Fibroblast of skin of left quadriceps (primary cell): ENCODE measurements around the gene DOC2A.

ENCODE experiments used
- DNase-seq, 2 experiments: peaks; one replicate each; pipeline ENCODE4 v3.0.0-alpha.2; 2013; ENCODE audit warnings: low read depth in 2 of 2

DOC2A gene

DNA sequence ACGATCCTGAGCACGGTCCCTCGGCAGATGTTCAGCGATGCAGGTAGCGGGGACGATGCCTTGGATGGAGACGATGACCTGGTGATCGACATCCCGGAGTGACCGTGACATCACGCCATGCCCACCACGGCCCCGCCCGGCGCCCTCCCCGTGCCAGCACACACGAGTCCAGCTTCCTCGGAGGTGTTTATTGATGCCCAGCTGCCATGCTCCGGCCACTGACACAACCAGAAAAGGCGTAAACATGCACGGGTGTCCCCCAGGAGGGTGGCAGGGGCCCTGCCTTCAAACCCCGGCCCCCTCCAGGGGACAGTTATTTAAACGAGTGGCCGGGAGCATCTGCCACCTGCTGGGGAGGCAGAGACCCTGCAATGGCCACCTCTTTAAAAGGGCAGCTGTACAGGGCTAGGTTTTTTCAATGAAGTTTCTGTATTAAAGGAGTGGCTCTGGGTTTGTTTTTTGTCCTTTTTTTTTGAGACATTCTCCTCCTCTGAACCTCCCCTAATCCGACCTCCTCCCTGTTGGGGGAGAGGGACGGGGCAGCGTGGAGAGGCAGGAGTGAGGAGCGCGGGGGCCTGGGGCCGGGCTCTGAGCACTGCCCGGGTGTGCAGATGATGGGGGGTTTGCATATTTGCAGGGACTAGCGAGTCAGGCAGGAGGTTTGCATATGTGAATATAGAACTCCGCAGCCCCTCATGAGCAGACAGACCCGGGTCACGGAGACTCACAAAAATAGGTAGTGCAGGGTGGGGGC is 5.3 kb downstream of the DOC2A start:
- no peak for DNase-seq

DNA sequence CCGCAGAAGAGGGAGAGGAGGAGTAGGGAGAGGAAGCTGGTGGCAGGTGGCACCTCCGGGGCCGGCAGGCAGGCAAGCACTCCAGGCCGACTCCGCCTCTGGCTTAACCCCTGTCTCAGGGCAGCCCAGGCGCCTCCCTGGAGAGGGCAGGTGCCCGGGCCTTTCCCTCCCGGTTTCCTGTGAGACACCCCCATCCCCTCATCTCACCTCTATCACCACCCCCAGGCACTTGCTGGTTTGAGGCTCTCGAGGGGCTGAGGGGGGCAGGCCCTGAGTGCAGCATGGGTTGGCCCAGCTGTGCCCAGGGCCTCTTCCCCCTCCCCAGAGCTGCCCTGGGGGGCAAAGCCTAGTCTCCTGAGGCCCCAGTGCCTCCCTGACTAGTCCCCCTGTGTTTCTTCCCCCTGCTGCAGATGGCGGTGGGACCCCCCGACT is 6.0 kb downstream of the DOC2A start:
- no peak for DNase-seq

DNA sequence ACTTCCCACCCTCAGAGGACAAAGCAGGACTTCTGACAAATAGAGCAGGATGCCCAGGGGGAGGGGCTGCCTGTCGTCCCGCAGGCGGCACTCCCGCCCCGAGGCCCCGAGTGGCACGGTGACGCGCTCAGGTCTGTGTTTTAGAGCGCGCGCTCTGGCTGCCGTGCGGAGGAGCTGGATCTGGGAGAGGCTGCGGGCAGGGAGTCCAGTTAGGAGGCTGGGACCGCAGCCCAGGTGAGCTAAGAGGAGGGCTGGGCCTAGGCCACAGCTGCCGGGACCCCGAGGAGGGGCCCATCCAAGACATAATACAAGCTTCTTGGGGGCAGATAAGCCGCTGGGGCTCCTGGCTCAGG is 6.4 kb downstream of the DOC2A start:
- no peak for DNase-seq

DNA sequence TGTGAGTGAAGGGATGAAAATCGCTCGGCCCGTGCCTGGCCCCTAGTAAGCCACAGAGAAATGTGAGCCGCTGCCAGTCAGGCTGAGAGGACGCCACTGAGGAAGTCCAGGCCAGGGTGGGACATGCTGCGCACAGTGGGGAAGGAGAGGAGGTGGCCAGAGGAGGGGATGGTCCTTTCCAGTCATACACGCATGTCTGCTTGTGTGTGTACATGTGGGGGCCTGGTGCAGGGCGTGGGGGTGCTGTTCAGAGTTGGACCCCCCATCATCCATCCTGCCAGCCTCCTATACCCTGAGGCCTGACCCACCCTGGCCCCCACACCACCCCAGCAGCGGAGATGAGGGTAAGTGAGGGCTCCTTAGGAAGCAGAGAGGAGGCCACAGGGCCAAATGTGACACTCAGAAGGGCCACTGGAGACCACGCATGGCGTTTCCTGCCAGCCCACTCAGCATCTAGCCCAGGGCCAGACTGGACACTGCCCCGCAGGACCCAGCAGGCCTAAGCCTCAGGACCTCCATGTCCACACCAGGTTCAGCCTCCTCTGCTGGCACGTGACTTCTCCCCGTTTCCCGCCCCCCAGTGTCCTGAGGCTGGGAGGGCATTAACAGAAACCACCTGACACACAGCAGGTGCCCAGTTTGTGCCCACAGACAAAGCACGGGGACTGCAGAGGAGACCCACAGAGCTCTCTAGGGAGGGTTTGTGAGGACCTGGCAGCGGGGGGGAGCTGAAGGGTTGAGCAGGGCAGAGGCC is 7.0 kb downstream of the DOC2A start:
- DNase-seq, result no peak

DNA sequence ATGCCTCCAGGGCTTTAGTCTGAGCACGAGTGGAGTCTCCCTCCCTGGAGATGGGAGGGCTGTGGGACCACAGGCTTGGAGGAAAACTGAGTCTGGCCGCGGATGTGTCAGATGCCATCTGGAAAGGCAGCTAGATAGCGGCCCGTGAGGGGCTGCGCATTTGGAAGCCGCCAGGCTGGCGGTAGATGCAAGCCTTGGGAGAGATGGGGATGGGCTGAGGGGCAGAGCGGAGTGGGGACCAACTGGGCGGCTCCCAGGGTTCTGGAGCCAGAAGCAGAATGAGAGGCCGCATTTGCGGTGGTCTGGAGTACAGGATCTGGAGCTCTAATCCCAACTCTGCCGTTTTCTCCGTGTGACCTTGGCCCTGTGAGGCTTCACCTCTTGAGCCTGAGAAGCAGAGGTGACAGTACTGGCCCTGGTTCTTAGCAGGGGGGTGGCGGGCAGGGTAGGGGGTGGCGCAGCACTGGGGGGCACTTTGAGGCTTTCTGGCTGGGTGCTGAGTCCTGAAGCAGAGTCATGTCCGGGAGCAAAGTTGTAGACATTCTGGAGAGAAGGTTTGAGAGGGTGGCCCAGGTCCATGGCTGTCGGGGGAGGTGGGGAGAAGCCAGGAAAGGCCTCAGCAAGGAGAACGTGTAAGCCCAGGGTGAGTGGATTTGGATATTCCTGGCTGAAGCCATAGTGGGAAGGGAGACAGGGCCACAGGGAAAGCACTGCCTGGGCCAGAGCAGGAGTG is 8.0 kb downstream of the DOC2A start:
- no peak for DNase-seq

DNA sequence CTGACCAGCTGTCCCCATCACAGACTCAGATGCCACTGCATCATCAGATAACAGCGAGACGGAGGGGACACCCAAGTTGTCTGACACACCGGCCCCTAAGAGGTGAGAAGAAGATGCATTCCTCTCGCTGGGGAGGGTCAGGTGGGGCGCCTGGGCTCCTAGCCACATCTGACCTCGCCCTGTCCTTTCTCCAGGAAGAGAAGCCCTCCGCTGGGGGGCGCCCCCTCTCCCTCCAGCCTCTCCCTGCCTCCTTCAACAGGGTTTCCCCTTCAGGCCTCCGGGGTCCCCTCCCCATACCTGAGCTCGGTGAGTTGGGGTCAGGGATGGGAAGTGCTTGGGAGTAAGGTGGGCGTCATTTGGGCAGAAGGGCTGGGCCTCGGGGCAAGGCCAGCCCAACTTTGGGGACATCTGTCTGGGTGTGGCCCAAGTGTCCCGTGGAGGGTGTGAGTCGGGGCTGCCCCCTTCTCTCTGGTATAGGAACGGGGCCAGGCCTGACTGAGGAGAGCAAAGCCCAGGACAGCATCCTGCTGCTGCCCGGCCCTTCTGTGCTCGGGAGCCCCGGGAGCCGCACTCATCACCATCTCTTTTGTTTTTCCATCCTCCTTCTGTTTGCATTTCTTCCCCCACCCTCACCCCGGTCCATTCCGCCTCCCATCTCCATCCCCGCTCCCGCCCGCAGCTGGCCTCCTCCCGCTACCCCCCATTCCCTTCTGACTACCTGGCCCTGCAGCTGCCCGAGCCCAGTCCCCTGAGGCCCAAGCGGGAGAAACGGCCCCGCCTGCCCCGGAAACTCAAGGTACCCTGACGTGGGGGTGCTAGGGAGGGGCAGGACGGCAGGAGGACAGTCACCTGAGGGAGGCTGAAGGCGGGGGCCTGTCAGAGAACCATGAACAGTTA is 9.8 kb downstream of the DOC2A start:
- DNase-seq, result no peak

DNA sequence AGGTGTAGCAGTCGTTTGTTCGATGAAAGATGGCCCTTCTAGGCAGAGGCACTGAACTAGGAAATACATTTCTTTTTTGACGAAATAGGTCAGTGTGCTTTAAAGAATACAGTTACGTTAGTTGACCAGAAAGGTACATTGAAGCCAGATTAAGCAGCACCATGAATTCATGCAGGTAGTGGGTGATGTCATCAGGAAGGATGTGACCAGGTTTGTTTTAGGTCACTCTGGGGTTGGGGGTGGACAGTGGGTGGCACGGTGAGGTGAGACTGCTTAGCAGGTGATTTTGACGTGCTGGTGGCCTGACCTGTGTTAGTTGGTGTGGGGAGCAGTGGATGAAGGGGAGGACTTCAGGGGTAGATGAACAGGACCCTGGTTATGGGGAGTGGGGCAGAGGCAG is 11.2 kb downstream of the DOC2A start:
- DNase-seq, result no peak

DNA sequence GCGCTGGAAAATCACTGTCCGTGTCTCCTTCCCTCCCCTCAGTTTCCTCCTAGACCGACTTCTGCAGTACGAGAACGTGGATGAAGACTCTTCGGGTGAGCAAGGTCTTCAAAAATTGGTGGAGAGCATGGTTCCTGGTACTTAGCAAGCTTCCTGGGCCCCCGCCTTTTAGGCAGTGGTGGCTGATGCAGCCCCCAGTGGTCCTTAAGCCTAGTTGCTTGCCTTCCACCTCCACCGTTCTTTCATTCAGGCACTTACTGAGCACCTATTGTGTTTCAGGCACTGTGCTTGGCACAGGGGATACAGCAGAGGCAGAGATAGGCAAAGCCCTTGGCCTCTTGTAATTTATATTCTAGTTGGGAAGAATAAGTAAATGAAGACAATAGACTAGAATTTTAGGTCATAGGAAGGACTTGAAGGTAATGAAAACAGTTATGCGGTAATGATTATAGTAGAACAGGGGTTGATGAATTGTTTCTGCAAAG is 14.0 kb downstream of the DOC2A start:
- no peak for DNase-seq

DNA sequence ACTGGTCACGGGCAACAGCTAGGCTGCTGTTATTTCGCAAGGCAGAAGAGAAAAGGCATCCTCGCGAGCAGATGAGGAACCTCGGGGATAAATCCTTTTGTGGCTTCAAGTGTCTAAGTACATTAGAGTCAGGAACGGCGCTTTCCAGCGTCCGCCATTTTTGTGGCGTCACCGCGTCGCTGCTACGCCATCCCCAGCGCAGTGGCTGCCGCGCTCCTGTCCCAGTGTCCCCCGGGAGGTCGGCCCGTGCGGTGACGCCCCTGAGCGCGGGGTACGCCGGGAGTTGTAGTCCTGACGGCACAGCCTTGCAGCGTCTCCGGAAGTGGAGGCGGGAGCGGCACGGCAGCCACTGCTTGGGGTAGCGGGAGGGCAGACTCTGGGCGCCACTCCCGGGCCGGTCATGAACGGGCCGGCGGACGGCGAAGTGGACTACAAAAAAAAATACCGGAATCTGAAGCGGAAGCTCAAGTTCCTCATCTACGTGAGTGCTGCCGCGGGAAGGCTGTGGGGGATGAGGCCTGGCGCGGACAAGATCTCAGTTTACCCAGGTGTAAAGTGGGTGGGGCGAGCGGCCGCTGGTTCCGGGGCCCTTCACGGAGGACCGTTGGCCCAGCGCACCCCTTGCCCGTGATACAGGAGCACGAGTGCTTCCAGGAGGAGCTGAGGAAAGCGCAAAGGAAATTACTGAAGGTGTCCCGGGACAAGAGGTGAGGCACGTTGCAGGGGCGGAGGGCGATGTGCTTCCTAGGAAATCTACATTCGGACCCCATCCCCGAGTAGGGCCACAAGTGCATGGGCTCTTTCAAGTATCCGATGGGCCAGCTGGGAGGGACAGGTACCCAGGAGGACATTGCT is 14.7 kb downstream of the DOC2A start, which contains the start of gene INO80E:
Gene INO80E, plus strand, starts transcription at position 331 of the 855 bp plus-strand sequence. Its CDS starts 70 bp downstream, at position 401.
- DNase-seq, result peak; percentile 85 to 89

DNA sequence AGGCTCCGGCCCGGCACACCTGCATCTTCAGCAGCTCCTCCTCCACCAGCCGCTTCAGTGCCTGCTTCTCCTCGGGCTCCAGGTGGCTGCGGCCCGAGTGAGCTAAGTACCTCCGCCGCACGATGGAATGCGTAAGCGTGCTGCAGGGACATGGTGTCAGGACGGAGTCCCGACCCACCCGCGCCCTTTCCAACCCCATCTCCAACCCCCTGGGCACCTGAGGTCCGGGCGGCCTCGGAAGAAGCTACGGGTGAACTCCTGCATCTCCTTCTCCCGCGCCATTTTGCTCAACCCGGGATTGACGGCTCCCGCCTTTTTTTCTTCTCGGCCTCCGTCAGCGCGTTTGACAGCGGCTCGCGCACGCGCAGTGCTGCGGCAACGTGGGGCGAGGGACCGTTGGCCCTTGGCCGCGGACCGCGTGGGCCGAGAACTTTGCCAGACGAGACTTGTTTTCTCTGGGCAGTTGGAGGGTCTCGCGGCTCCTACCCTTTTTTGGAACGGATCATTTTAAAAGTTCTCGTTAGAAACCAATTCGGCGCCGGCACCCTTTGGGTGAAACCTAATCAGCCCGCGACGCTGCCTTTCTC is 15.4 kb downstream of the DOC2A start, which contains the start of gene HIRIP3:
Gene HIRIP3, minus strand, starts transcription at position 294 of the 587 bp plus-strand sequence. Its CDS starts 12 bp downstream, at position 282.
- DNase-seq, result peak; percentile 58 to 61

DNA sequence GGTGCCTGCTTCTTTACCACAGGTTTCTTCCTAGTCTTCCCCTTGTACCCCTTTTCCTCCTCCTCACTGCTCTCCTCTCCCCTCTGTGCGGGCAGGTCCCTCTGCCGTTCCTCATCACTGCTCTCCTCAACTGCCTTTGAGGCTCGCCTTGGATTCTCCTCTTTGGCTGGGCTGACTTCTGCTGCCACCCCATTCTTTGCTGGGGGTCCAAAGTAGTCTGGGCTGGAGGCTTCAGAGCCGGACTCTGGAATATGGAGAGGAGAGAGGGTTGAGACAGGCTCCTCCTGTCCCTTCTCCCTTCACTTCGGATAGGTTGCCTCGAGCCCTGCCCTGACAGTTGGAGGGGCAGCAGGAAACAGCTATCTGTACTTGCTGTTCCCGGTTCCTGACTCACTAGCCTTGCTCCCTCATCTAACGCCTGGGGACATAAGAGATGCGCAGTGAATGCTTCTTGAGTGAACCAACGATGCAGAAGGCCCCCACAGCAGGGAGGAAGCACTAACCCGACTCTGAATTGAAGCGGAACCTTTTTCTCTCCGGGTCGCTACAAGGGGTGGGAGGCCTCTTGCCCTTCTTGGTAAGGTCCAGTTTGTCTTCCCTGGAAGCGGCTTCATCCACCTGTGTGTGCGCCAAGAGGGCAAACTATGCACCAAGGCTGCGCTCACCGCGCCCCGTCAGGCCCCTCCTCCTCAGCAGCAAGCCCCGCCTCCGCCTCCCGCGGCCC is 16.1 kb downstream of the DOC2A start:
- no peak for DNase-seq

DNA sequence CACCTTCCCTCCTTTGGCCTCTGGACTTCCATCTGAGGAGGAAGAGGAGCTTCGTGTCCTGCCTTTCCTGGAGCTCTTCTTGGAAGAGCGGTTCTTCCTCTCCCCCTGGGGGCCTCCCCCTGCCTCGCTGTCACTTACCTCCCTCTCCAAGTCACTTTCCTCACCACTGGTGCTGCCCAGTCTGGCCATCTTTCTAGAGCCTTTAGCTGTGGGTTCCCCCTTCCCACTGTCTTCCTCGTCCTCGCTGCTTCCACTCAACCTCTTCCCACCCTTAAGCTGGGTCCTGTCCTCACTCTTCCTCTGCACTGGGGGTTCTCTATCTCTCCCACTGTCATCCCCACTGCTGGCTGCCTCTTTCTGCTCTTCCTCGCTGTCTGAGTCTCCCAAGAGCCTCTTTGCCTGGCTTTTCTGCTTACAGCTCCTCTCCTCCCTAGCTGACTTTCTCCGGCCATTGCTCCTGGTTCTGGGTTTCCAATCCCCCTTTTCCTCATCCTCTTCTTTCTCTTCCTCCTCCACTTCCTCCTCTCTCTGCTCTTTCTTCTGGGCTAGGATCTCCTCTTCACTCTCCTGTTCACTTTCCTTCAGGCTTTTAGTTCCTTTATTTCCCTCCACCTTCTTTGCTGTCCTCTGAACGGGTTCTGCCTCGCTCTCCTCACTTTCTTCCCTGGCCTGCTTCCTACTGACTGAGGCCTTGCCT is 16.8 kb downstream of the DOC2A start:
- DNase-seq, result no peak

DNA sequence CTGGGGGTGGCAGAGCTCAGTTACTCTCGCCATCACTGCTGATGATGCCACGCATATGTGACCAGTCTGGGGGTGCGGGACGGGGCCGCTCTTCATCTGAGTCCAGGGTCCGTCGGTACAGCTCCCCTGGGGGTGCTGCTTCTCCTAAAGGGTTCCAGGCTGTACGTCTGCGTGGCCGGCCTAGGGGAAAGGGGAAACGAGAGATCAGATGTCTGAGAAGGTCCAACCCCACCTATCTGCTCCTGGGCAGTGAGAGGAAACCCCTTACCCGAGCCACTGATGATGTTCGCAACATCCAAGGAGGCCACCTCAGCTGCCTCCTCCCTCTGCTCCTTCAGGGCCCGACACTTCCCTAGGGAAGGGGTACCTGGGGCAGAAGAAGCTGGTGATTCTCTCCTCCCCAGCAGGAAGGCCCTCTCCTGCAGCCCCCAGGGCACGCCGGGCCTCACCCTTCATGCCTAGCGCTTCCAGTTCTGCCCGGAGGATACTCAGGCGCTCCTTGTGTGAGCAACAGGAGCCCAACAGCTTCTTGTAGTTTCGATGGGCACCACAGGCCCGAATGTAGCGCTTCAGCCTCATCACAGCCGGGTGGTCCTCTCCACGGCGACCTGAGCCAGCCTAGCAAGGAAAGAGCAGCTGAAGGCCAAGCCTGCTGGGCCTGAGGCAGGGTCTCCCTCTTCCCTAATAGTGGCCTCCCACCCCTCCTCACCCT is 17.5 kb downstream of the DOC2A start:
- DNase-seq, result no peak

DNA sequence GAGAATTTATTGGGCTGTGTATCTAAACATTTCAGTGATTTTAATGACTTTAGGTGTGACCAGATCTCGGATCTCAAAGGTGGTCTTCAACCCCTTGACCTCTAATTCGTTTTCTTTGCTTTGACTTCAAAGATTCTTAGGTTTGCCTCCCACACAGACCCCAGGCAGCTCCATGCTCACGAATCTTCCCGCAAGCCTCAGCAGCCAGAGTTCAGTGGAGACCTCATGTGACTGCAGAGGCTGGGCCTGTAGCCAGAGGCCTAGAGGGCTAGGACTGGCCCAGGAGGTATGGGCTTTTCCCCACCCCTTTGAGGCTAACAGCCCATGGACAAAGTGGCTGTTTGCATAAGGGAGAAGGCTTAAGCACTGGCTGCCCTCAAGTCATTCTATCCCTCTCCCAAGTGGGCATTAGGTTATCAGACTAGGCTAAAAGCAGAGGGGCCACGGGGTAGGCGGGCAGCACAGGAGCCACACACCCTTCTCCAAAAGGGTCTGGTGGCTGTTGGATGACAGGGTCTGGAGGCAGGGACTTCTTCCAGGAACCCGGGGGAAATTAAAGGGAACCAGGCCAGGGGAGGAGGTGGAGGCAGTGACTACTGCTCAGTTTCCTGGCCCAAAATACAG is 18.4 kb downstream of the DOC2A start:
- DNase-seq, result no peak

DNA sequence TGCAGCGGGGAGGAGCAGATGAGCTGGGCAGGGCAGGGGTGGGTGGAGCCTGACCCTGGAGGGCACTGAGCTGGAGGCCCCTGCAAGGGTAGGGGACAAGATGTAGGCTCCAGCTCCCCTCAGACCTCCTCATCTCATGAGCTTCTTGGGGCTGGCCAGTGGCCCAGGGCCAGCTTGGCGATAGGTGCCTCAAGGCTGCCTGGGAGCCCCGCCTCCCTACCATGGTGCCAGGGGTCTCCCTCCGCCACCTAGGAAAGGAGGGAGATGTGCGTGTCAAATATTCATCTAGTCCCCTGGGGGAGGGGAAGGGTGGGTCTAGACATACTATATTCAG is 19.3 kb downstream of the DOC2A start:
- no peak for DNase-seq

DNA sequence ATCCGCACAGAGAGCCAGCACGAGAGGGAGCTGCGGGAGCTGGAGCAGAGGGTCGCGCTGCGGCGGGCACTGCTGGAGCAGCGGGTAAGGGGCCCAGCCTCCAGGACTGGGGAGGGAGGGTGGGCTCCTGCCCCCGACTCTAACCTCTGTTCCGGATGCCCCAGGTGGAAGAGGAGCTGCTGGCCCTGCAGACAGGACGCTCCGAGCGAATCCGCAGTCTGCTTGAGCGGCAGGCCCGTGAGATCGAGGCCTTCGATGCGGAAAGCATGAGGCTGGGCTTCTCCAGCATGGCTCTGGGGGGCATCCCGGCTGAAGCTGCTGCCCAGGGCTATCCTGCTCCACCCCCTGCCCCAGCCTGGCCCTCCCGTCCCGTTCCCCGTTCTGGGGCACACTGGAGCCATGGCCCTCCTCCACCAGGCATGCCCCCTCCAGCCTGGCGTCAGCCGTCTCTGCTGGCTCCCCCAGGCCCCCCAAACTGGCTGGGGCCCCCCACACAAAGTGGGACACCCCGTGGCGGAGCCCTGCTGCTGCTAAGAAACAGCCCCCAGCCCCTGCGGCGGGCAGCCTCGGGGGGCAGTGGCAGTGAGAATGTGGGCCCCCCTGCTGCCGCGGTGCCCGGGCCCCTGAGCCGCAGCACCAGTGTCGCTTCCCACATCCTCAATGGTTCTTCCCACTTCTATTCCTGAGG is 19.8 kb downstream of the DOC2A start:
- no peak for DNase-seq

DNA sequence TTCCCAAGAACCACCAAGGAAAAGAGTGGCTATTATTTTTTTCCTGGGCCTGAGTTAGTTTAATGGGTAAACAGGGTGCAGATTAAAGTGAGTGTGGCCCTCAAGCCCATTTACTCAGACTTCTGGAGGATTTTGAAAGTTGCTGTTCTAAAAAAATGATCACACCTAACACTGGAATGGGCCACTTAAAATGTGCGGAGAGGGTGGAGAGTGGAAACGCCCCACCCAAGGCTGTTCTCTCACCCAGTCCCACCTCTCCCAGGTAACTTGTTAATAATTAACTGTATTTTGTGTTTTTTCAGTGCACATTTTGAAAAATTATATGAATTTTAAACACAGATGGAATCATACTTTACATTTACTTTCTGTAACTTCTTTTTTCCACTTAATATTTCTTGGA is 20.8 kb downstream of the DOC2A start:
- DNase-seq, result no peak
